Stimulated activated CD8-positive, alpha-beta memory T cell treated with anti-CD3 and anti-CD28 coated beads, Interleukin-7, amount 100 ng/mL, for 1 hour (primary cell): ENCODE data around the gene MAT2B.
A peak's percentile ranks its signal among the peaks of the same experiment; 100 is the strongest.

Experiments used
- DNase-seq, 2 donors: peaks; one replicate each; pipeline ENCODE4 v3.0.0-alpha.2; 2020; ENCODE audit warnings: low read depth in 2 of 2

Gene MAT2B

DNA sequence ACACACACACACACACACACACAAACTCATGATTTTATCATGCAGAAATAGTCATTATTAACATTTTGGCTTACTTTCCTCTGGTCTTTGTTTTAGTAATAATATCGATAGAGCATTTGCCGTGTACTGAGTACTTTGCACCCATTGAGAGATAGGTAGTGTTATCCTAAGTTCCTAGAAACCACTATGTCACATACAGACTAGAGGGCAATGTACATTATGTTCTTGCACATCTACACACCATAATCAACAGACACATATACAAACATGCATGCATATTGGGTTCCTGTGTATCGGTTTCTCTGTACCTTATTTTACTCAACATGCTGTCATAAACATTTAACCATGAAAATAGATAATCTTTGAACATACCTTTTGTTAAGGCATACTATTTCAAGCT, 45.7 kb downstream of the MAT2B start:
- DNase-seq, result no peak

DNA sequence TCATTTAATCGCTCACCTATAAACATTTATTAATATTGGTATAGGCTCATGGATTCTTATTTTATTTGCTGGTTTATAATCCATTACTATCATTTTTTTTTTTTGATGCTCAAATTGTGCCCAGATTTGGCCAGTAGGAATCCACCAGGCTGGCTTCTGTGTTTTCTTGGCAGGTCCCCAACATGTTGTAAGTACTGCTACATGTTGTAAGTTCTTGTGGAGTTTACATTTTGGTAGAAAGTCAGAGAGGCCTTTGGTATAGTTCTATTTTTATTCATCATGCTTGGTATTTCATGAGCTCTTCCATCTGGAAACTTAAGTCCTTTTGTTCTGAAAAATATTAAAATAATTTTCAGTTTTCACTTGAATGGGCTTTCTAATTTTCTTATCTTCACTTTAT, 47.1 kb downstream of the MAT2B start:
- DNase-seq, result no peak

DNA sequence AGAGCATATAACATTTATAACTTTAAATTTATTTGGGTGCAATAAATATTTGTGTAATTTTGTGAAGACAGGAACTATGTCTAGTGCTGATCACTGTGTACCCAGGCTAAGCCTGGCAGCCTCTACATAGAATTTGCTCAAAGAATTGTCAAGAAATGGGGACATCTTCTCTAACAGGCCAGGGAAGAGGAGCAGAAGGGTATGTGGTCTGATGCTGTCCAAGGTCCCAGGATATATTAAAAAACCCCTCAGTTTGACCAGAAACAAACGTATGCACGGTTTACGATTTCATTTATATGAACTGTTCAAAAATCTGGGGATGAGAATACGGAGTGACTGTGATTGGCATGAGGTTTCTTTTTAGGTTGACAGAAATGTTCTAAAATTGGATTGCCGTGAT, 55.9 kb downstream of the MAT2B start:
- no peak for DNase-seq

DNA sequence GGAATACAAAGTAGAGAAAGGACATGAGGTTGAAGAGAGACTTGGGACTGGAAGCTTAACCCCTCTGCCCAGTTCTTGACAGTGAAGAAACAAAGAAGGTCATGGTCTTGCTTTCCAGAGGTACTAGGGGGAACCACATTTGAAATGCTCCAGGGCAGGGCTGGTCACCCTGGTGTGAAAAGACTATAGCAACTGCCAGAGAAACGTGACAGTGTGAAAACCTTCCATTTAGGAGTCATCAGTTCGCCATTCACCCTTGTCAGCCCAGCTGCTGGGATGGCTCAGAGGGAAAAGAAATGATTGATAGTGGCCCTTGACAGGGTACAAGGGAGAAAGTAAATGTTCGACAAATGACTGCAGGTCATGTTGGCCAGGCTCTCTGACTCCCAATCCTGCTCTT, 56.7 kb downstream of the MAT2B start:
- DNase-seq, result no peak

DNA sequence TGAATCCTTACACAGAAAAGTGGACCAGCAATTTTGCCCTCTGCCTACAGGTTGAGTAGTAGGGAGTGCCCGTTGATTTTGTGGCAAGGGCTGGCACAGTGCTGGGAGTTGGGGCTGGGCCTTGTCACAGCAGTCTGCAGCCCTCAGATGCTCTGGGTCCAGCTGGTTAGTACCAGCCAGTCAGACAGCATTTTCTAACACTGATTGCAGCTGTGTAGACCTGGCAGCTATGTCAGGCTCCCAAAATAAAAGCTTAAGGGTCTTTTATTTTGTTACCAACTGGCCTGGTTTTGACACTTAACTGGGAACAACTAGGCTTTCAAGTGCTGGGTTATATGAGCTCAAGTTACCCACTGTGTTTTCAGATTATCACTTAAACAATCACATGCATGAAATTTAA, 57.7 kb downstream of the MAT2B start:
- no peak for DNase-seq

DNA sequence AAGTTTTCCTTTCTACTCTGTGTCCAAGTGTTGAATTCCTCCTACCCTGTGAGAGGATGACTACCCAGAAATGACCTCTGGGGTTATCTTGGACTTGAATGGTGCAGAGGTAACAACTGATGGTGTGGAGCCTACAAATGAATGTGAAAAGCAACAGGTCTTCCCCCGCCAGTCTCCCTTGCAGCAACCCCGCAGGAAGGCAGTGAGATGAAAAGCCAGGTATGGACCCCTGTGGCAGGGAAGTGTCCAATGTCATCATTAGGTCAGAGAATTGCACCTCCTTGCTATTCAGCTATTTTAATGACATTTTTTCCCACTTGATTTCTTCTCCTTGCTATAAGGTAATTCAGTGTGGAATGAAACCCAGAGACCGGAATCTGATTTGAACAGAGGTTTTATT, 58.5 kb downstream of the MAT2B start:
- no peak for DNase-seq

DNA sequence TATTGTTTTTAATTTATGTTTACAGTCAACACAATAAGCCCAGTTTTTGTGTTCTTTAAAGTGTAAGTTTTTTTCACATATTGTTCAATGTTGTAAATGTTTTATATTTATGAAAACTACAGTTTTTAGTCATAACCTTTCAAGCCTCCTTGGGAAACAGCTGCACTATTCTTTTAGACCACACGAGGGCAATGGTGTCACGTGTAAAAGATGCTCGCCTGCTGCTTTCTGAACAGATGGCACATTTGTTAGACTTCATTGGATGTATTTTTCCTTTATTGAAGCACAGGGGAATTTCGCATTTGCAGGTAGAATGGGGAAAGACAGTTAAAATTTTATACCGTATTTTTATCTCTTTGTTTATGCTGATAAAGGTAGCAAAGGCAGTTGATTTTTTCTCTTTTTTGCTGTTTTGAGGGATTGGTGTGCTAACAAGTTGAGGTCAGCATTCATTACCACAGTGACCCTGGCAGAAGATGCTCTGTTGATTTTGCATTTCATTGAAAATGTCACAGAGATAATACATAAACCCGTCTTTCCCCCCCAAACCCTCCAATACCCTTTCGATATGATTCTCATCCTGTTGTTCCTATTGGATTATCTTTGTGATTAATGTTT, 59.0 kb downstream of the MAT2B start:
- peak; percentile 21 to 27 for DNase-seq

DNA sequence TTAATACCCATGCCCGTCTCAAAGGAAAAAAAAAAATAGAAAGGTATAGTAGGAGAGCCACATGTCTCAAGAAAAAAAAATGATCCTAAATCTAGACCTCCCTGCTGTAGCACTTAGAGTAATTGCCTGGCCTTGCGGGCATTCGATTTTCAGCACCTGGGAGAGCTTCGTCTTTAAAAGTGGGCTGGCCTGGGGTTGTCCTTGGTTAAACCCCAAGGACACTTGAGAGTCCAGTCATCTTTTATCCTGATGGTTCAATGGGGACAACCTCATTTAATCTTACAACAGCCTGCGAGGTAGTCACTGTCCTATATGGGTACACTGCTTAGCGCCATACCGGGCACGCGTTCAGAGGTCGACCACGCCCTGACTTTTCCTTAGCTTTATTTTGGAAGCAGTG, 60.1 kb downstream of the MAT2B start:
- DNase-seq, result no peak

DNA sequence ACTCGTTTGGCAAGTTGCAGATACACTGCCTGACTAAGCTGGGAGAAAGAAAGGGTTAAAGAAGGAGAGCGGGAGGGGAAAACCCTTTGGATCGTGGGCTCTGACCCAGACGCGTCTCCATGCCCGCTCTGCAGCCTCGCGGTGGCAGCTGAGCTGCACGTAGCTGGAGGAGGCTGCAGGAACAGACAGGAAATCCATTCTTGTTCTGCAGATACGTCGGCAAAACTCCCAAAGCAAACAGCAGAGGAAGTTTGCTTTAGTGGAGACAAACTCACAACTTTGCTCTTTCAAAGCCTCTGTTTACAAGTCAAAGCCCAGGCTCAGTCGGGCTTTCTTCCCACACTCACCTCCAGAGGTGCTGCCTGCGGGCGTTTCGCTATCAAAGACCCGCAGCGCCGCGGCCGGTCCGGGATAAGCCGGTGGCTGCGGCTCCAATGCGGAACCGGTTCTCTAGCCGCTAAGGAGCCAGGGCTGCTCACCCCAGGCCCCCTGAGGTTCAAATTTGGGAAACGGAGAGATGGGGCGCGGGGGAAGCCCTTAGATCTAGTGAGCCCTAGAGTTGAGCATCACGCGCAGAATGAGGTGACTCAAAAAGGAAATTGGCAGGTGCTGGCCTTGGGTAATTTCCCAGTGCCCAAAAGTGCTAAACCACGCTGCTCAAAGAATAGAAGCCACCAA, 60.7 kb downstream of the MAT2B start:
- DNase-seq, result no peak

DNA sequence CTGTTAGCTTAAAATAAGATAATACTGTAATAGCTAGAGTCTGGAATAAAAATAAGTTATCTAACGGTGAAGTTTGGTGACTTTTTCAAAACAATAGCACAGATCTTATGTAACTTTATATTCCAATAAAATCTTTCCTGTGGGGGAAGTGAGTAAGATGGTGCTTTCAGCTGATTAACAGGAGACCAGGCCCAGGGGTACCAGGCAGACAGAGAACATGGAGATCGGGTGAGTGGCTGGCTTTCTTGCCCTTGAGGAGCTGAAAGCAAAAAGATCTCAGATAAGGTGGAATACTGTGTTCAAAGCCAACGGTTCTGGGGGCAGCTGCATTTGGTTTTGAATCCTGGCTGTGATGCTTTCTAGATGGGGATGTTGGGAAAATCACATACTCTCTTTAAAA, 61.3 kb downstream of the MAT2B start:
- DNase-seq, result no peak

DNA sequence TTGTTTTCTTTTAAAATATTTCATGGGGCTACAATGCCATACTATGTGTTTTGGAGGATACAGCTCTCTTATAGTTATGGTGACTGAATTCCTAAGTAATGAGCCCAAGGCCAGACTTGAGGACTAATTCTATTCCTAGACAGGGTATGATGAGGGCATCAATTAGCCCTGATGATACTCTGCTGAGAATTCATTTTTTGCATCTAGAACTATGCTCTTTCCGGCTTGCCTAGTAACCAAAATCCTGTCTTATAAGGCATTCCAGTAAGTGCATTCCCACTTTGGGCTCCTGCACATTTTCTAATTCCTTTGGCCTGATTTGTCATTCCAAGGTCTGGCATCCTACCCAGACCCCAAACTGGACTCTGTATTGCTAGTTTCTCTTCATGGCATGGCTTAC, 62.4 kb downstream of the MAT2B start:
- no peak for DNase-seq
